HG03558 (cell line): ENCODE data around the gene HSD17B2.

Experiments
- ATAC-seq: cut with Tn5 transposase; IDR thresholded peaks from one replicate; pipeline ENCODE4 v1.9.1; 2021; ENCODE audit warnings: moderate number of reproducible peaks; ENCODE audit not compliant: unreplicated experiment; ENCODE audit errors: extremely low read depth

HSD17B2 gene

GRCh38 chr16:82046941-82047340, 11.9 kb downstream of the HSD17B2 start:
- no peak for ATAC-seq

GRCh38 chr16:82047374-82047773, 12.3 kb downstream of the HSD17B2 start:
- ATAC-seq, result no peak

- no peak for ATAC-seq
These were observed 12.7 kb downstream of the HSD17B2 start for GRCh38 chr16:82047787-82048186.

GRCh38 chr16:82049484-82049883, 14.4 kb downstream of the HSD17B2 start:
- ATAC-seq, result no peak

GRCh38 chr16:82050506-82050905, 15.5 kb downstream of the HSD17B2 start:
- no peak for ATAC-seq

GRCh38 chr16:82050909-82051357, 15.9 kb downstream of the HSD17B2 start:
- no peak for ATAC-seq

GRCh38 chr16:82051656-82052055, 16.6 kb downstream of the HSD17B2 start:
- ATAC-seq, result no peak

GRCh38 chr16:82055117-82055516, 20.1 kb downstream of the HSD17B2 start:
- ATAC-seq, result no peak

GRCh38 chr16:82055728-82056549, 20.9 kb downstream of the HSD17B2 start:
- ATAC-seq, result no peak

GRCh38 chr16:82056550-82056896, 21.5 kb downstream of the HSD17B2 start:
- no peak for ATAC-seq

- ATAC-seq, result no peak
These were observed 24.3 kb downstream of the HSD17B2 start for GRCh38 chr16:82059161-82059982.

- ATAC-seq, result no peak
These were observed 24.9 kb downstream of the HSD17B2 start for GRCh38 chr16:82059983-82060421.

- ATAC-seq, result no peak
These were observed 26.9 kb downstream of the HSD17B2 start for GRCh38 chr16:82061861-82062525.

GRCh38 chr16:82062645-82063058, 27.6 kb downstream of the HSD17B2 start:
- no peak for ATAC-seq

- ATAC-seq, result no peak
These were observed 28.5 kb downstream of the HSD17B2 start for GRCh38 chr16:82063456-82064082.

- no peak for ATAC-seq
These were observed 32.2 kb downstream of the HSD17B2 start for GRCh38 chr16:82067042-82067803.

GRCh38 chr16:82067804-82068325, 32.8 kb downstream of the HSD17B2 start:
- no peak for ATAC-seq

GRCh38 chr16:82070656-82071369, 35.8 kb downstream of the HSD17B2 start:
- no peak for ATAC-seq

- ATAC-seq, result no peak
These were observed 36.4 kb downstream of the HSD17B2 start for GRCh38 chr16:82071421-82071820.
